Nephron (organoid): Measurements from ENCODE around the gene UBE2C.

Experiments
- H3K27ac Mint-ChIP-seq, 3 experiments: 2 replicates each; pipeline ENCODE4 v1.8.0; 2020; ENCODE audit warnings: mixed read lengths in 3 of 3, mild to moderate bottlenecking in 2 of 3, moderate library complexity in 1 of 3
- H3K27me3 Mint-ChIP-seq: 2 replicates; pipeline ENCODE4 v1.8.0; 2021; ENCODE audit warnings: low read depth, mild to moderate bottlenecking, moderate library complexity, mixed read lengths
- H3K36me3 Mint-ChIP-seq: 2 replicates; pipeline ENCODE4 v1.8.0; 2020; ENCODE audit warnings: low read depth, mixed read lengths
- H3K4me1 Mint-ChIP-seq: 2 replicates; pipeline ENCODE4 v1.8.0; 2020; ENCODE audit warnings: mixed read lengths
- H3K4me3 Mint-ChIP-seq, 3 experiments: 2 replicates each; pipeline ENCODE4 v1.8.0; 2020; ENCODE audit warnings: mild to moderate bottlenecking in 3 of 3, mixed read lengths in 3 of 3, moderate library complexity in 2 of 3
- H3K9me3 Mint-ChIP-seq: 2 replicates; pipeline ENCODE4 v1.8.0; 2020; ENCODE audit warnings: mixed read lengths
- TF ChIP-seq, protein P1 (sequence below), 3 experiments: fragments of 200-600 bp; sonication (generic); IDR thresholded peaks; one replicate each; pipeline ENCODE4 v1.5.0; 2021; ENCODE audit warnings: antibody characterized with exemption in 3 of 3; ENCODE audit not compliant: unreplicated experiment in 3 of 3

The UBE2C gene

DNA sequence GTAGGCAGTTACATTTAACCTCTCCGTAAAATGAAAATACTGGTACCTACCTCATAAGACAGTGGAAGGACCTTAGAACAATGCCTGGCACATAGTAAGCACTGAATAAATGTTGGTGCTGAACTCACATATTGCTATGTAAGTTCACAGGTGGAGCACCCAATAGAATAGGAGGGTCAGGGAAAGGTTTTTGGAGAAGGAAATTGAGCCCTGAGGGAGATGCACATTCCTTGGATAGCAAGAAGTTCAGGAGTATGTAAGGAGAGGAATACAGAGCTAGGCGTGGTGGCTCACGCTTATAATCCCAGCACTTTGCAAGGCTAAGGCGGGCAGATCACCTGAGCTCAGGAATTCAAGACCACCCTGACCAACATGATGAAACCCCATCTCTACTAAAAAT lies 7.0 kb downstream of the UBE2C start:
- H3K4me3 Mint-ChIP-seq, result no peak overlapping the region
- H3K27me3 Mint-ChIP-seq, result peaks cover 27% of the 10 kb centered on the region
- peak overlapping the region in 1 of 3 experiments; percentile 5 for H3K27ac Mint-ChIP-seq
- TF ChIP-seq, protein P1, sequence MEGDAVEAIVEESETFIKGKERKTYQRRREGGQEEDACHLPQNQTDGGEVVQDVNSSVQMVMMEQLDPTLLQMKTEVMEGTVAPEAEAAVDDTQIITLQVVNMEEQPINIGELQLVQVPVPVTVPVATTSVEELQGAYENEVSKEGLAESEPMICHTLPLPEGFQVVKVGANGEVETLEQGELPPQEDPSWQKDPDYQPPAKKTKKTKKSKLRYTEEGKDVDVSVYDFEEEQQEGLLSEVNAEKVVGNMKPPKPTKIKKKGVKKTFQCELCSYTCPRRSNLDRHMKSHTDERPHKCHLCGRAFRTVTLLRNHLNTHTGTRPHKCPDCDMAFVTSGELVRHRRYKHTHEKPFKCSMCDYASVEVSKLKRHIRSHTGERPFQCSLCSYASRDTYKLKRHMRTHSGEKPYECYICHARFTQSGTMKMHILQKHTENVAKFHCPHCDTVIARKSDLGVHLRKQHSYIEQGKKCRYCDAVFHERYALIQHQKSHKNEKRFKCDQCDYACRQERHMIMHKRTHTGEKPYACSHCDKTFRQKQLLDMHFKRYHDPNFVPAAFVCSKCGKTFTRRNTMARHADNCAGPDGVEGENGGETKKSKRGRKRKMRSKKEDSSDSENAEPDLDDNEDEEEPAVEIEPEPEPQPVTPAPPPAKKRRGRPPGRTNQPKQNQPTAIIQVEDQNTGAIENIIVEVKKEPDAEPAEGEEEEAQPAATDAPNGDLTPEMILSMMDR (IDR thresholded peaks at IDR 0.05; ENCODE audit: unreplicated experiment in 3 of 3), result no peak
- no peaks in the 10 kb centered on the region for H3K9me3 Mint-ChIP-seq
- peaks cover 14% of the 10 kb centered on the region for H3K36me3 Mint-ChIP-seq
- H3K4me1 Mint-ChIP-seq, result peaks cover 43% of the 10 kb centered on the region

DNA sequence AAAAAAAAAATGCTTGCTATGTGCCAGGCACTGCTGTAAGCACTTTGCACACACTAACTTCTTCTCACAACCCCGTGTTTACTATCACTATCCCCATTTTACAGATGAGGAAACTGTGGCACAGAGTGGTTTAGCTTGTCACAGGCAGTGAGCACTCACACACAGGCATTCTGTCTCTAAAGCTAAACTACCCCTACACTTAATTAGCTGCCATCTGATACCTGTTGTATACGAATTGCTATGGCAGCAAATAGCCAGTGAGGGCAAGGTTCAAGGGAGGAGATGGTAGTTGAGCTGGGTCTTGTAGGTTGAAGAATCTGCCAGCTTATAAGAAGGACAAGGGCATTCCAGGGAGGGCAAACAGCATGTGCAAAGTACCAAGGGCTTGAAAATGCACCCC lies 9.5 kb downstream of the UBE2C start:
- H3K36me3 Mint-ChIP-seq, result peaks cover 3% of the 10 kb centered on the region
- H3K9me3 Mint-ChIP-seq, result no peaks in the 10 kb centered on the region
- no peak overlapping the region for H3K27ac Mint-ChIP-seq
- peaks cover 55% of the 10 kb centered on the region for H3K4me1 Mint-ChIP-seq
- peaks cover 44% of the 10 kb centered on the region for H3K27me3 Mint-ChIP-seq
- peak overlapping the region in 1 of 3 experiments; percentile 68 for H3K4me3 Mint-ChIP-seq
- TF ChIP-seq, protein P1 (IDR thresholded peaks at IDR 0.05; ENCODE audit: unreplicated experiment in 3 of 3), result no peak

DNA sequence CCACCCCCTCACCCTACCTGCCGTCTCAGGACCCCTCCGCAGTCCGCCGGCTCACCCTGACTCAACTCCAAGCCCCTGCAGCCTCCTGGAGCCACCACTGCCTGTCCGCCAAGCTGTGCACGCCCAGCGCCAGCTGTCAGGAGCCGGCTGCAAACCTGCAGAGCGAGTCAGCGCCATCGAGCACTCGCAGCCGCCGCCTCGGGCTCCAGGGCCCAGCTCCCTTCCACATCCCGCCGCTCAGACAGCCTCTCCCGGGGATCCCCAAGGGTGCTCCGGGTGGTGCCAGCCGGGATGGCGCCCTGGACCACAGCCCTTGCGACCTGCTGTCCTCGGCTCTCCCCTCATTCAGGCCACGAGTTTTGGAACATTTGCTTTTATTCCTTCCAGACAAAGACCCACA lies 10.4 kb downstream of the UBE2C start:
- peaks cover 48% of the 10 kb centered on the region for H3K27me3 Mint-ChIP-seq
- H3K4me3 Mint-ChIP-seq, result peak overlapping the region in 2 of 3 experiments; percentile 24 to 89
- TF ChIP-seq, protein P1 (IDR thresholded peaks at IDR 0.05; ENCODE audit: unreplicated experiment in 3 of 3), result no peak
- H3K9me3 Mint-ChIP-seq, result no peaks in the 10 kb centered on the region
- peaks cover 3% of the 10 kb centered on the region for H3K36me3 Mint-ChIP-seq
- no peak overlapping the region for H3K27ac Mint-ChIP-seq
- H3K4me1 Mint-ChIP-seq, result peaks cover 62% of the 10 kb centered on the region

- H3K36me3 Mint-ChIP-seq, result peaks cover 3% of the 10 kb centered on the region
- H3K27me3 Mint-ChIP-seq, result peaks cover 48% of the 10 kb centered on the region
- TF ChIP-seq, protein P1 (IDR thresholded peaks at IDR 0.05; ENCODE audit: unreplicated experiment in 3 of 3), result peak; percentile 14 to 27 (median 16)
- H3K4me3 Mint-ChIP-seq, result peak overlapping the region; percentile 50 to 89 (median 86)
- H3K9me3 Mint-ChIP-seq, result no peaks in the 10 kb centered on the region
- H3K4me1 Mint-ChIP-seq, result peaks cover 67% of the 10 kb centered on the region
- H3K27ac Mint-ChIP-seq, result peak overlapping the region in 1 of 3 experiments; percentile 37
These were observed 11.7 kb downstream of the UBE2C start for GRCh38 chr20:45823949-45824835.

DNA sequence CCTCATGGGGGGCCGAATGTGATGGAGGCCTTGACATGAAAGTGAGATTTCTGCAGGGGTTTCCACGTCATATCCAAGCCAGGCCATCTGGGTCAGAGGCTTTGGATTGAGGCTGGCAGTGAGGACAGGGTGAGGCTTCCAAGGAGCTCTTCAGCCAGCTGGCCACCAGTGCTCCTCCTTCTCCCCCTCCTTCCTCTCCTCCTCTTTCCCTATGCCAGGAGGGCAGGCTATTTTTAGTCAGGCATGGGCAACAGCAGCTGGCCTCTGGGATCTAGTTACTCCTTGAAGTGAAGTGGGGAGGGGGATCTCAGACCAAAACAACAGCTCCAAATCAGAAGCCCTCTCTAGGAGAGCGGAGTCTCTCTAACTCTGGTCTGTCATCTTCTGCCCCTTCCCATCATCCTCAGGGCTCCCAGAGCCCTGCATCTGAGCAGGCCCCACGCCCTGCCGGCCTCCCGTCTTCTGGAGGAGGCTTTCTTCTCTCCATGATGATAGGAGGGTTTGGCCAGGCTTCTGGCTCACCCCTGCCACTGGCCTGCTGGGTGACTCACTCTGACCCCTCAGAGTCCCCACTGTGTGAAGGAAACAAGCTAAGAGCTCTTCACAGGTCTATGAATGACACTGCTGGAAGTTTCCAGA lies 14.1 kb downstream of the UBE2C start:
- H3K27ac Mint-ChIP-seq, result peak overlapping the region; percentile 89 to 98 (median 94)
- H3K36me3 Mint-ChIP-seq, result no peaks in the 10 kb centered on the region
- peaks cover 62% of the 10 kb centered on the region for H3K4me1 Mint-ChIP-seq
- peaks cover 42% of the 10 kb centered on the region for H3K27me3 Mint-ChIP-seq
- H3K4me3 Mint-ChIP-seq, result peak overlapping the region; percentile 62 to 89 (median 86)
- no peaks in the 10 kb centered on the region for H3K9me3 Mint-ChIP-seq
- TF ChIP-seq, protein P1 (IDR thresholded peaks at IDR 0.05; ENCODE audit: unreplicated experiment in 3 of 3), result no peak
